Hepatic stellate cell (primary cell): ENCODE results near the gene CACNA1S.

Experiments
- DNase-seq: peaks from one replicate; pipeline ENCODE4 v3.0.0; 2011; ENCODE audit warnings: low spot score

Gene CACNA1S

GRCh38 chr1:201093561-201093960, 18.7 kb downstream of the CACNA1S start:
- no peak for DNase-seq

DNA sequence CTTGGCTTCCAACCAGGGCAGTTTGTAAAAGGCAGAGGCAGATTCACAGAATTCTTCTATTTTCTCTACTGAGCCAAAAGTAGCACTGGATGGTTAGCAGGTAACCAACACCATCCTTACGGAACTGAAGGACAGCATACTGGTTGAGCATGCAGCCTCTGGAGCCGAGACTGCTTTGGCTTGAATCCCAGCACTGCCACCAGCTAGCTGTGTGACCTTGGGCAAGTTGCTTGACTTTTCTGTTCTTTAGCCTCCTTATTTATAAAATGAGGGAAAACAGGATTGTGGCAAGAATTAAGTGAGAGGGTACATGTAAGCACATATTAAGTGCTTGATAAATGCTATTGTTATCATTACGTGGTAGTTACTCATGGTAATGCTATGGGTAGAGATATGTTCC, 19.5 kb downstream of the CACNA1S start:
- no peak for DNase-seq

DNA sequence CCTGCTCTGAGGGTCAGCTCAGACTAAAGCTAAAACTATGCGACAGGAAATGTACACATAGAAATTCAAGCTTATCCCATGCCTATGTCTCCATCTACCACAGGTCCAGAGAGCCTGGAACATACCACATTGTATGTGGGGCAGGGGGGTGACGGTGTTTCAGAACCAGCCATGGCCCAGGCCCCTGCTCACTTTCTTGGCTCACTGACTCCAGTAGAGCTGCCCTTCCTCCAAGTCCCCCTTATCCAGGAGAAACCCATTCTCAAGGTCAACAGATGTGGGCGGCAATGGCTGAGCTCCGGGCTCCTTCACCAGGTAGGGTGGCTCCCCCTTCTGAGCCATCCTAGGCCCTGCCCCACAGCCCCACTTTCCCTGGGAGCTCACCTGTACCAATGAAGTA, 21.0 kb downstream of the CACNA1S start:
- DNase-seq, result no peak

DNA sequence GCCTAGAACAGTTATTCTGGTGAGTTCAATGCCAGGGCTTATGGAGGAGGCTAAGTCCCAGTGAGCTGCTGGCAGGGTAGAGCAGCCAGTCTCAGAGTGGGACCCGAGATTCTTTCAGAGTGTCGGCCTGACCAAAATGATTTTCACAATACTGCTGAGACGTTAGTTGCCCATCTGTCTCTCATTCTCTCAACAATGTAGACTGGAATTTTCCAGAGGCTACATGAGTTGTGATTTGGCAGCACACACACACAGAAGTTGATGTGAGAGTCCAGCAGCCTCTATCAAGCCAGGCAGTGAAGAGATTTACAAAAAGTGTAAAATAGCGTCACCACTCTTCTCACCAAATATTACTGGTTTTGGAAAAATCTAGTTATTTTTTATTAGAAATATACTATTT, 21.7 kb downstream of the CACNA1S start:
- no peak for DNase-seq

GRCh38 chr1:201089596-201089995, 22.6 kb downstream of the CACNA1S start:
- no peak for DNase-seq

DNA sequence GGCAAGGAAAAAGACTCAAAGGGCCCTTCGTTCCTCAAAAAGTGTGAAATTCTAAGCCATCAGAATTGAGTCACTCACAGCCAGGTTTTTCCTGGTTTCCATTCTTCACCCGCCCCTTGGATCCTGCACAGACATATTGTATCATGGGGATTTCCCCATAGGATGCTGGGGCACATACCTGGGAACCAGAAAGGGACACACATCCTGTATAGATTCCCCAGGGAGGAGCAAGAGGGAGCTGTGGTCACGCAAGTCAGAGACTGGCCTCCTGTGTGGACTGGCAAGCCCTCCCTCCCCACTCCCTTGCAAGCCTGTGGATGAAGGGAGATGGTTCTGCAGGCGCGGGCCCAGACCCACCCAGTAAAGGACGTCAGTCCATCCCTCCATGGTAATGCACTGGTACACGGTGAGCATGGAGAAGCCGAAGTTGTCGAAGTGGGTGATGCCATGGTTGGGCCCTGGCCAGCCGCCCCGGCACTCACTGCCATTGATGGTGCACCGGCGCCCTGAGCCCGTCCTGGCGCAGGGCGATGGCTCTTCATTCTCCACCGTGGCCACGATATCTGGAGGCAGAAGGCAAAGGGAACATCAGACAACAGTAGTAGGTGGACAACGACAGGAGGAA, 23.2 kb downstream of the CACNA1S start:
- DNase-seq, result no peak

DNA sequence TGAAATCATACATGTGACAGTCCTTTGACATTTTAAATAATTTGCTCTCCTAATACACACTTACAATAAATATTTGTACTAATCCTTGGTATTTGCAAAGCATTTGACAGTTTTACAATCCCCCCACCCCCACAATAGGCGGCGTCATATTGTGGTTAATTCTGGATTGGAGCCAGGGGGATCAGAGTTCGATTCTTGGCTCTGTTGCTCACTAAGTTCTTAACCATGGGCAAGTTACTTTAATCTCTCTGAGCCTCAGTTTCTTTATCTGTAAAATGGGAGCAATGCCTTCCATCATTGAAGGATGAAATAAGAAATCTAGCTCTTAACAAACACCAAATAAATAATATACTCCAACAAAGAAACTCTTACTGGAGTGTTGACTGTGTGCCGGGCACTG, 23.8 kb downstream of the CACNA1S start:
- DNase-seq, result no peak

- DNase-seq, result peak; percentile 80
These were observed 26.1 kb downstream of the CACNA1S start for GRCh38 chr1:201085902-201086735.

GRCh38 chr1:201084295-201084694, 27.9 kb downstream of the CACNA1S start:
- DNase-seq, result no peak

DNA sequence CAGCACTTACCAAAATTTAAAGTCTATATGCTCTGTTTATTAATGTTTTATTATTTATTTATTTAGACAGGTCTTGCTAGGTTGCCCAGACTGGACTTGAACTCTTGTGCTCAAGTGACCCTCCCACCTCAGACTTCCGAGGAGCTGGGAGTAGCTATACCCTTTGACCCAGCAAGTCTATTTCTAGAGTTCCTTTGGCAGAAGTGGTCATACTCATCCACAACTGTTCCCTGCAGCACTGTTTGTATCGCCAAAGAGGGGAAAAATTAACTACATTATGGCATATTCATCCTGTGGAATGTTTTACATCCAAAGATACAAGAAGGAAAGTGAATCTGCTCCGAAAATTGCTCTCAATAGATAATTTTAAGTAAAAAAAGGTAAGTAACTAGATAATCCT, 28.5 kb downstream of the CACNA1S start:
- DNase-seq, result no peak

- no peak for DNase-seq
These were observed 32.1 kb downstream of the CACNA1S start for GRCh38 chr1:201080135-201080534.

- no peak for DNase-seq
These were observed 34.5 kb downstream of the CACNA1S start for GRCh38 chr1:201077736-201078135.

GRCh38 chr1:201077116-201077515, 35.1 kb downstream of the CACNA1S start:
- DNase-seq, result no peak

GRCh38 chr1:201076092-201076491, 36.1 kb downstream of the CACNA1S start:
- no peak for DNase-seq

DNA sequence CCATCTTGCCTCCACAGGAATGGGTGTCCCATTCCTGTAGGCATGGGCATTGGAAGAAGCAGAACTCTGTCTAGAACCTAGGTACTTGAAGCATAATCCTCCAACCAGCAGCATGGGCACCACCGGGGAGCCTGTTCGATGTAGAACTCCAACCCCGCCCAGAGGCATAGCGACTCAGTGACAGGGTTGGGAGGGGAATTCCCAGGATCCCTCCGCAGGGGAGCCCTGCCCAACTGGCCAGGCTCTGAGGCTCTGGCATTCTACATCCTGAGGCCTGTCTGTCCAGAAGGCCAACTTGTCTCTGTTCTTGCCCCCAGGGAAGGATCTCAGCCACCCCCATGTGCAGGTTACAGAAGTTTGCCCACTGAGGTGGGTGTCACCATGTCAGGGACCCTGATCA, 38.2 kb downstream of the CACNA1S start:
- no peak for DNase-seq

GRCh38 chr1:201072922-201073321, 39.3 kb downstream of the CACNA1S start:
- DNase-seq, result no peak

DNA sequence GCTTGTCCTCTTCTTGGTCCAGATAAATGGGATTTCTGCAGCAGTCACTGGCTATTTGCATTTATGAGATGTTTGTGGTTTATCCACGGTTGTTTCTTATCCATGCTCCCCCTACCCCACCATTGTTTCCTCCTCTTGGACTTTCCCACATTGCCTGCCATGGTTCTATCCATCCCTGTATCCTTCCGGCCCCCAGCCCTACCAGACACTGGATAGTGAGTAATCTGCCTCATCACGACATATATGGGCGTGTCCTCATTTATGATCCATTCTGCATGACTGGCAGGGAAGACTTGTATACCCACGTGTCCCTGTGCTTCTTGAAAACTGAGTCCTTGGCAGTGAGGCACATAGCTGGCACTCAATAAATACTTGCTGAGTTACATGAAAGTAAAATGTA, 40.1 kb downstream of the CACNA1S start:
- no peak for DNase-seq

DNA sequence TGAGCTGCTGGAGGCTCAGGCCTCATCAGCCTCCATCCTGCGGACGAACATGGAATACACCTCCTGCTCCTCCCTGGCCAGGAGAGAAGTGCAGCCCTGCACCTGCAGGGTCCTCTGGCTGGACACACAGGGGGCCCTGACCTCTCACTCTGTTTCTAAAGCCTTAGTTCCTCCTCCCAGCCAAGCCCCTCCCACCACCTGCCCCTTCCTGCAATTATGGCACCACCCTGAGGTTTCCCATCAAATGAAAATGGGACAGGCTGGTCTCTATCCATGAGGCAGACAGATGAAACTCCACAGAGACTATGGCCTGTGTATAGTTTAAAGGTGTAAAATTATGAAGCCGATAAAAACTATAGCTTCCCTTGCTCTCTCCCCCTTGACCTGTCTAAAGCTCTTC, 42.6 kb downstream of the CACNA1S start:
- no peak for DNase-seq

DNA sequence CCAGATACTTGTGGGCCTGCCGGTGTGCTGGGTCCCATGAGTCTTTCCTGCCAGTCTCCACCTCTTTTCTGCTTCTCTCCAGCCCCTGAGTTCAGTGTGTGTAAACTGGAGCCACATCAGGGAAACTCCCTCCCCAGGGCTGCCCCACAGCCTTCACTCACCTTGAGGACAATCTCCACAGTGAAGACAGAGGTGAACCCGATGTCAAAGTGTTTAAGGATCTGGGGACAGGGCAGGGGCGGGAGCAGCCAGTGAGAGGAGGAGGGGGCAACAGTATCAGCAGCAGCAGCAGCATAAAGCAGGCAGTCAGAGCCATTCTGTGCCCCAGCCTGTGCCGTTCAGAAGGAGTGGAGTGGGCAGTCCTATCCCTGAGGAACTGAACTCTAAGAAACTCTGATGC, 43.2 kb downstream of the CACNA1S start:
- DNase-seq, result no peak

GRCh38 chr1:201066986-201067385, 45.2 kb downstream of the CACNA1S start:
- no peak for DNase-seq

DNA sequence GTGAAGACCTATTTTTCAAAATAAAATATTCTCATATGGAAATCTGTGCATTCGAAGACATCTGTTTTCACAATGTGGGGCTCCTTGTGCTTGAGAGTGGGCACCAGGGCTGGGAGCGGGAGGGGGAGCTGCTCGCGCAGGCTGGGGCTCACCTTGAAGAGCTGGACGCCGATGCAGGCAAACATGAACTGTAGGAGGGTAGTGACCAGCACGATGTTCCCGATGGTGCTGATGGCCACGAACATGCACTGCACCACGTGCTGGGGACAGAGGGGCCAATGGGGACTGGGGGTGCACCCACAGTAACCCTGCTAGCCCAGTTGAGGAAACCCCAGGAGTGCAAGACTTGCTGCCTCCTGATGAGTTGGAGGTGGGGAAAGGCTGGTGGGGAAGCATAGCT, 46.5 kb downstream of the CACNA1S start:
- no peak for DNase-seq

- DNase-seq, result no peak
These were observed 47.4 kb downstream of the CACNA1S start for GRCh38 chr1:201064806-201065205.

GRCh38 chr1:201063145-201063544, 49.1 kb downstream of the CACNA1S start:
- DNase-seq, result no peak
